Hematopoietic multipotent progenitor cell treated with erythropoietin and hydrocortisone succinate and interleukin-3 and kit ligand, for 6 days (in vitro differentiated cells): Measurements from ENCODE around the gene DBNDD1.
"Not testable (repeated sequence)": the region's sequence is repeated elsewhere in the genome, so short reads cannot be mapped to it uniquely, and the experiment has no call there.

Source experiments
- DNase-seq: peaks from one replicate; pipeline ENCODE4 v3.0.0-alpha.2; 2015

Gene DBNDD1

DNA sequence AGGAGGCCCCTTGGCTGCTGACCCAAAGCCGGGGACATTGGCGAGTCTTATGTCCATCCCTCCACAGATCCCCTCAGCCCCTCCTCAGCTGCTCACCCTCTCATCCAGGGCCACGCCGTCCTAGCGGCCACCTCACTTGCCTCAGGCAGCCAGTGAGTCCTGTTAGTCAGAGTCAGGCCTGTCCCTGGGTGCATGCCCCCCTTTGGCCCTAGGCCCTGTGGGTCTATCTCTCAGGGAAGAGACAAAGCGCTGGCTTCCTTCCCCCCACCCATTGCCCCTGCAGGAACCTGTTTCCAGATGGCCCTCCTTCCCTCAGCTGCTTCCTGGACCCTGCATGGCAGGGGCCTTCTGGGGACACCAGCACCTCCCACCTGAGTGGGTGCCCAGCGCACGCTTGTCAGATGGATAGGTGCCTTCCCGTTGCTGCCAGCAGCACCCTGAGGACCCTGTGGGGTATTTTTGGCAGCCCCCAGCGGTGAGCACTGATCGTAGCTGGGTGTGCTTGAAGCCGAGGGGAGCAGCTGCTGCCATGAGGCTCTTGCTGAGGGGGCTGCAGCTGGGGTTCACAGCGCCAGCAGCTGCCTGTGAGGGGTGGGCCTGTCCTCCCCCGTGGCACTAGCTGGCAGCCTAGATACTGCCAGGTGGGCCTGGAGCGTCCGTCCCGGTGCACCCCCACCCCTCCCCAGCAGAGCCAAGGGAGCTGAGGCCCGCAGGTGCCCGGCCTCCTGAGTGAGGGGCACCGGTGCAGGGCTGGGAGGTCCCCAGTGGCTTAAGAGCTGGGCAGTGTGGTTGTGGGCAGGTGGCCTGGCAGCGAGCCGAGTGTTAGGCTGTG is 8.4 kb downstream of the DBNDD1 start:
- DNase-seq: no peak

DNA sequence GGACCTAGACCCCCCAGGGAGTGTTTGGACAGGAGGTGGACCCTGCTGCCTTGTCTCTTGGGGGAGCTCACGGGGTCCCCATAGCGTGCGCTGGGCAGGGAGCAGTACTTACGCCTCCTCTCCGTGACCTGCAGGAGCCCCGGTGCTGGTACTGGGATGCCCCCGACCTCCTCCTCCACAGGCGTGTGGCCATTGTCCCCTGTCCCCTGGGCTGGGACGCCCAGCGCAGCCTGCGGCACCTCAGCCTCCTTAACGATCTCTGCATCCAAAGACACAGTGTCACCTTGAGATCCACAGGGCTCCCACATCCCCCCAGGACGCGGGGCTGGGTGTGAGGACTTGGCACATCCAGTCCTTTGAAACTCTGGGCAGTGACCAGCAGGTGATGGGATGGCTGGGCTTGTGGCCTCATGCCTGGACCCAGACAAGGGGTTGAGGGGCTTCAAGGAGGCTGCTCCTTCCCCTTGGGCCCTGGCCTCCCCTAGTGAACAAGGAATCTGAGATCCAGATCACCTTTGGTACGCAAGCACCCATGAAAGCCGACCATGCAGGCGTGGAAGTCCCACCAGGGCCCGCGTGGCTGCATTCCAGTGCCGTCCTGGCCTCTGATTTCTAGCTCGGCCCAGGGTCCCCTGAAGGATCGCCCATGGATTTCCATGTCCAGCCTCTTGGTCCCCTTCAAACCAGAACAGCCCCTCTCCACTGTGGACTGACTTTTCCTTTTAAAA is 9.9 kb downstream of the DBNDD1 start:
- no peak for DNase-seq

DNA sequence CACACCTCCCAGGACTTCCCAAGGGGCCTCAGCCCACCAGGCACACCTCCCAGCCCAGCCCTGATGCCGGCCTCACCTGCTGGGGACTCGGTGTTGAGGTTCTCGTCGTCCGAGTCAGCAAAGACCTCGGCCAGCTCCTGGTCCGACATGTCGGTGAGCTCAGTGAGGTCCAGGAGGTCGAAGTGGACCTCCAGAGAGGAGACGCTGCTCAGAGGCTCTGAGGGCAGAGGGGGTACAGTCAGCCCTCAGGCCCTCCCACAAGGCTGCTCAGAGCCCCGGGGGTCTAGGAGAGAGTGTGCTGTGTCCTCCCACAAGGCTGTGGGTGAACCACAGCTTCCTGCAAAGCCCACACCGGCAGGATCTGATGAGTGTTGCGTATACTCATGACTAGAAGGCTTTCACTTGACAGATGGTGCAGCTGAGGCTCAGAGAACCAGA is 10.5 kb downstream of the DBNDD1 start:
- DNase-seq: peak; percentile 80

DNA sequence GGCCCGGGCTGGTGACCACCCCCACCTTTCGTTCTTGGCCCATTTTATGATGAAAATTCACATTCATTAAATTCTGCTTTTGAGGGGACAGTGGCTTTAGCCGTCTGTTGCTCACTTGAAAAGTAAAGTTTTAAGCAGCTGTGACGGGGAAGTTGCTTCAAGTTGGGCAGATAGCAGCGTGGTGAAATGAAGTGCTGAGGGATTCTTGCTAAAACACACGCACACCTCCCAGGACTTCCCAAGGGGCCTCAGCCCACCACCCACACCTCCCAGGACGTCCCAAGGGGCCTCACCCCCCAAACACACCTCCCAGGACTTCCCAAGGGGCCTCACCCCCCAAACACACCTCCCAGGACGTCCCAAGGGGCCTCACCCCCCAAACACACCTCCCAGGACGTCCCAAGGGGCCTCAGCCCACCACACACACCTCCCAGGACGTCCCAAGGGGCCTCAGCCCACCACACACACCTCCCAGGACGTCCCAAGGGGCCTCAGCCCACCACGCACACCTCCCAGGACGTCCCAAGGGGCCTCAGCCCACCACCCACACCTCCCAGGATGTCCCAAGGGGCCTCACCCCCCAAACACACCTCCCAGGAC is 11.5 kb downstream of the DBNDD1 start:
- DNase-seq: not testable (repeated sequence)

DNA sequence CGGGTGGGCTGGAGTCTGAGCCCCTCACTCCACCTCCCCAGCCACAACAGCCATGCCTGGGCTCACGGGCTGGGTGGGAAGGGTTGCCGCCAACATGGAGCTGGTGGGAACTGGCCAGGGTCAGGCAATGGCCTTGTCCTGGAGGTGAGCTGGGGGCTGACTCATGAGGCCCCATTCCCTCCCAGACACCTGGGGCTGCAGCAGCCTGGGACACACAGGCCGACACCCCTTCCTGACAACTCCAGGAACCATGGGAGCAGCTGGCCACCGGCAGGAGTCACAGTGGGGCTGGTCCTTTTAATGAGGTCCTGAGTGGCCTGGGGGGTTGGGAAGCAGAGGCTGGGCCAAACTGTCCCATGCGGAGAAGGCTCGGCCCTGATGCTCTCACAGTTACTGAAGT is 12.2 kb downstream of the DBNDD1 start:
- DNase-seq: no peak

DNA sequence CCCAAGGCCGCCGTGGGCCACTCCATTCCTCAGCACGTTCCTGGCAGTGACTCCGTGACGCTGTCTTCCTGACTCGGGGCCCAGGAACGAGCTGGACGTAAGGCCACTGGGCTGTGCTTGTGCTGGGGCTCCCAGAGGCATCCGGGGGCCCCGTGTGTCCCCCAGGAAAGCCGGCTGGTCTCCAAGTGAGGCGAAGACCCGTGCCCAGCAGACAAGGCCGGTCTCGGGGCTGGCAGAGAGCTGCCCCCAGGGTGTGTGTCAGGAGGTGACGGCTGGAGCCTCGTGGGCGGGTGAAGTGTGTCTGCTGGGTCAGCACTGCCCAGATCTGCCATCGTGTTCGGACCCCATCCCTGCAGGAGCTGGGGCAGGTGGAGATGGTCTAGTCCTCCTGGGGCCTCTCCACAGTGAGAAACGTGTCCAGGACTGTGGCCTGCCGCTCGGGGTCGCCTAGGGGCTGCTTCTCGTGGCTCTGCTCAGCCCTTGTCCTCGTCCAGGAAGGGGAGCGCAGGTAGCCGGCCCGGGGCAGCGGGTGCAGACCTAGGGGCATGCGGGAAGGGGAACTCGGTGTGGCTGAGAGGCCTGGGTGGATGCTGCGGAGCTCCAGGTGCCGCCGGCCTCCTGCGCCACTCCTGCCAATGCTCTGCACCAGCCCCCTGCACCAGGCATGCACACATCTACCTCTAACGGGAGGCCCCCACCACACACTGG is 13.1 kb downstream of the DBNDD1 start:
- DNase-seq: no peak

DNA sequence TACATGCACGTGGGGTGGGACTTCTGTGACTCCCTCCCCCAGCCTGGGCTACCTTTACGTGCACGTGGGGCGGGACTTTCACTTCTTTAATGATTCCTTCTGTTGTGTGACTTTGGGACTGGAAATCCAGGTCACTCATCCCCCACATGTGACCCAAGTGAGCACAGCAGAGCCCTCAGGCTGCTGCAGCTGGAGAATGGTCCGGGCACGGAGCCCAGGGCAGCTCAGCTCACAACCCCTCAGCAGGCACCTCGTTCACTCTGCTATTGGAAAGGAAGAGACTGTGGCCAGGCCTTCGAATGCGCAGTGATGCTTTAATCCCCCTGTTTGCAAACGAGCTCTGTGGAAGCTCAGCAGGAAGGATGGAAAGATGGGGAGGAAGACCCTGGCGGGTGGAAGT is 14.7 kb downstream of the DBNDD1 start:
- no peak for DNase-seq

DNA sequence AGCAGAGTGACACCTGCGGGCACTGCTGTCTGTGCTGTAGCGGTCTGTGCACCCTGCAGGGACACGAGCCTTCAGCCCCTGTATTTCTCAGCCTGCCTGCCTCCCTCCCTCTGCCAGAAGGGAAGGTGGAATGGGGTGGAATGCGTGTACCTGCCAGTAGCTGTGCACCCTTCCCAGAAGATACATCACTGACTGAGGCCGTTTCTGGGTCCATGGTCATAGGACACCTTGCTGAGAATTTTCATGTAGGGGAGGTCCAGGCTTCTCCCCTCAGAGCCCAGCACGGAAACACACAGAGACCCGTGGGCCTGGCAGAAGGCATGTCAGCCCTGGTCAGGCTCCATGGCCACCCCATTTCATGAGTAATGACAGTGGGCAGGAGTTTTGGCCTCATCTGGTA is 16.5 kb downstream of the DBNDD1 start:
- DNase-seq: no peak

DNA sequence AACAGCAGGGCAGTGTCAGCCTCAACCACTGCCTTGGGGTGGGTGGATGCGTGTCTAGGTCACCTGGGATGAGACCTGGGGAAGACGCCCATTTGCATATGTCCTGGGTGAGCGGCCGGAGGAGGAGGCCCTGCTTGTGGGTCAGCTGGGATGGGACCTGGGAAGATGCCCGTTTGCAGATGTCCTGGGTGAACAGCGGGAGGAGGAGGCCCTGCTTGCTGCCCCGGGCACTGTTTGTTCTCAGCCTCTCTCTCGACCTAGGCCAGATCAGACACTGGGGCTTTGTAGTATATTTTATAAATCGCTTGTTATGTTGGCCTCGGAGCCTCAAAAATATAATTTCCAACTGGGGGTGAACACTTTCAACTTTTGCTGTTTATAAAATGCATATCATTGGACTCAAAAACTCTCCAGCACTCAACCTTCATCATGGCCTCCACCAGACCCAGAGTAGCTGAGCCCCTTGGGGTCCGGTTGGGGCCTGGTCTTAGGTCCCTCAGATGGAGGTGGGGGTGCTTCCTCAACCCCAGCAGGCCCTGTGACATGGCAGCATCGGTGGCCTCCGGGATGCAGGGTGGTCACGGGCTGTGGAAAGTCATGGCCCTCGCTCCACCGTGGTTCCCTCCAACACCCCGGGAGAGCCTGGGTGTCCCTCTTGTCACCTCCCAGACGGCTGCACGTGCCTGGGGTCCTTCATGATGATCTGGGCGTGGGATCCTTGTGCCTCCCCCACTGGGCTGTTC is 17.3 kb downstream of the DBNDD1 start:
- DNase-seq: no peak

DNA sequence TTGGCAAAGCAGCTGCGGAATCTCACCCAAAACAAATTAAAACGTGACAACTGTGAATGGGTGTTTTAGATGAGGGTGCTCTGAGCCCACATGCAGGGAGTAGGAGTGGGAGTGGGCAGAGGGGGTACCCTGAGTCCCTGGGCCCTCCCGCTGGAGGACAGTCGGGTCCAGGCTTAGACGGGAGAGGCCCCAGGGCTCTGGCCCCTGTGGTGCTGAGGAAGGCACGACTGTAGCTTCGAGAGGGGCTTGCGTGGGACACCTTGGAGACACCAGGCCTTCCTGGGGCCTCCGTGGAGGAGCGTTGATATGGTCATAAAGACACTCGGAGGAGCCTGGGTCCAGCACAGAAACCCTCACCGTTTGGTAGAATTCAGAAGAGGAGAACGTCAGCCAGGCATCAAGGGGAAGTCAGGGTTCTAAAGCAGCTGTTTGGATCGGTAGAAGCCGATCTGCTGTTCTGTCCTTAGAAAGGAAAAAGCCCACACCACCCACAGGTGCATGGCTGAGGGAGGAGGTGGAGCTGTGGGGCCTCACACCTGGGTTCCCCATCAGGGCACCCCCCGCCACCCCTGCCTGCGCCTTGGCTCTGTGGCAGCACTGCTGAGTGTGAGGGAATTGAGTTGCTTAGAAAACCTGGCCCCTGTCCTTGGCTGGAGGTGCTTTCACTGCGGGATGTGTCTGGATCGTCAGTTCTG is 18.4 kb downstream of the DBNDD1 start:
- no peak for DNase-seq

DNA sequence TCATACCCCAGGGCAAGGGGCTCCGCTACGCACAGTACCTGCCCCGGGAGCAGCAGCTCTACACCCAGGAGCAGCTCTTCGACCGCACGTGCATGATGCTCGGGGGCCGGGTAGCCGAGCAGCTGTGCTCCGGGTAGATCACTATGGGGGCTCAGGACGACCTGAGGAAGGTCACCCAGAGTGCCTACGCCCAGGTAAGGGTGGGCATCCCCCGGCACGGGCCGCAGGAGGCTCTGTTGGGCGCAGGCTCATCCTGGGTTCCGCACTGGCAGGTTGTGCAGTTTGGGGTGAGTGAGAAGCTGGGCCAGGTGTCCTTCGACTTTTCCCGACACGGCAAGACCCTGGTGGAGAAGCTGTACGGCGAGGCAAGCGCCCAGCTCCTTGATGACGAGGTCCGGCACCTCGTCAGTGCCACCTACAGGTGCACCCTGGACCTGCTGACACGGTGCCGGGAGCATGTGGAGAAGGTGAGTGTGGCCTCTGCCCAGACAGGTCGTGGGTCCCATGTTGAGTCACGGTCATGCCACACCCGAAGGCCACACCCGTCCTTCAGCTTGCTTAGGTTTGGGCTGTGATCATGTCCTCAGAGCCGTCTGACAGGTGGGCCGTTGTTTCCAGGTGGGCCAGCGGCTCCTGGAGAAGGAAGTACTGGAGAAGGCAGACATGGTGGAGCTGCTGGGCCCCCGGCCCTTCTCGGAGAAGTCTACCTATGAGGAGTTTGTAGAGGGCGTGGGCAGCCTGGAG is 19.3 kb downstream of the DBNDD1 start:
- DNase-seq: no peak

DNA sequence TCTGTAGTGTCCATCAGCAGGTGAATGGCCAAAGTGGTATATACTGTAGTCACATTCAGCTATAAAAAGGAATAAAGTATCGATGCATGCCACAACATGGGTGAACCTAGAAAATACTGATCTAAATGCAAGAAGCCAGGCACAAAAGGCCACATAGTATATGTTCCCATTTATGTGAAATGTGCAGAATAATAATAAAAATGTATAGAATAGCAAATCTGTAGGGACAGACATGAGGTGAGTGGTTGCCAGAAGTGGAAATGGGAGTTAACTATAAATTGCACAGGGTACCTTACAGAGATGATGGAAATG is 23.1 kb downstream of the DBNDD1 start:
- DNase-seq: no peak

DNA sequence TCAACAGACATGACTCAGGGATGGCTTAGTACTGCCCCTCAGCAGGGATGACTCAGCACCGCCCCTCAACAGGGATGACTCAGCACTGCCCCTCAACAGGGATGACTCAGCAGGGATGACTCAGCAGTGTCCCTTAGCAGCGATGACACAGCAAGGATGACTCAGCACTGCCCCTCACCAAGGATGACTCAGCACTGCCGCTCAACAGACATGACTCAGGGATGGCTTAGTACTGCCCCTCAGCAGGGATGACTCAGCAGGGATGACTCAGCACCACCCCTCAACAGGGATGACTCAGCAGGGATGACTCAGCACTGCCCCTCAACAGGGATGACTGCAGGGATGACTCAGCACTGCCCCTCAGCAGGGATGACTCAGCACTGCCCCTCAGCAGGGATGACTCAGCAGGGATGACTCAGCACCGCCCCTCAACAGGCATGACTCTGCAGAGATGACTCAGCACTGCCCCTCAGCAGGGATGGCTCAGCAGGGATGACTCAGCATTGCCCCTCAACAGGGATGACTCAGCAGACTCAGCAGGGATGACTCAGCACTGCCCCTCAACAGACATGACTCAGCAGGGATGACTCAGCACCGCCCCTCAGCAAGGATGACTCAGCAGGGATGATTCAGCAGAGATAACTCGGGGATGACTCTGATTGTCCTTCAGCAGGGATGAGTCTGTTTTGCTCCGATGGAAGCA is 23.6 kb downstream of the DBNDD1 start:
- DNase-seq: peak; percentile 68

DNA sequence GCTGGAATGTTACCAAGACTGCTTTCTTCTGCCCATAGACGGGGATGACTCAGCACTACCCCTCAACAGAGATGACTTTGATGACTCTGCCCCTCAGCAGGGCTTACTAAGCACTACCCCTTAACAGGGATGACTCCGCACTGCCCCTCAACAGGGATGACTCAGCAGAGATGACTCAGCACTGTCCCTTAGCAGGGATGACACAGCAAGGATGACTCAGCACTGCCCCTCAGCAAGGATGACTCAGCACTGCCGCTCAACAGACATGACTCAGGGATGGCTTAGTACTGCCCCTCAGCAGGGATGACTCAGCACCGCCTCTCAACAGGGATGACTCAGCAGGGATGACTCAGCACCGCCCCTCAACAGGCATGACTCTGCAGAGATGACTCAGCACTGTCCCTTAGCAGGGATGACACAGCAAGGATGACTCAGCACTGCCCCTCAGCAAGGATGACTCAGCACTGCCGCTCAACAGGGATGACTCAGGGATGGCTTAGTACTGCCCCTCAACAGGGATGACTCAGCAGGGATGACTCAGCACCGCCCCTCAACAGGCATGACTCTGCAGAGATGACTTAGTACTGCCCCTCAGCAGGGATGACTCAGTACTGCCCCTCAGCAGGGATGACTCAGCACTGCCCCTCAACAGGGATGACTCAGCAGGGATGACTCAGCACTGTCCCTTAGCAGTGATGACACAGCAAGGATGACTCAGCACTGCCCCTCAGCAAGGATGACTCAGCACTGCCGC is 24.4 kb downstream of the DBNDD1 start:
- DNase-seq: peak; percentile 60

DNA sequence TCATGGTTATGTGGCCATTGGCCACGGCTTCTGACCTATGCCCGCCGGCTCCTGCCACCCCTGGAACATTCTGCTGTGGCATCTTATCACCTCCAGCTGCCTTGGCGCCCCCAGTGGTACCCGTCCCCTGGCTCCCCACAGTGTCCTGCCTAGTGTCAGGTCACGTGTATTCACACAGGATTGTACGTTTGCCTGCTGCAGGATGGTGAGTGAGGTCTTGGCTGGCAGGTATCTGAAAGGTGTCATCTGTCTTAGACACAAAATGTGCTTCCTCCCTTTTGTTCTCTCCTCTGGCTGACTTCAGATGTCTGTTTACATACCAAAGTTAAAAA is 24.9 kb downstream of the DBNDD1 start:
- DNase-seq: no peak

DNA sequence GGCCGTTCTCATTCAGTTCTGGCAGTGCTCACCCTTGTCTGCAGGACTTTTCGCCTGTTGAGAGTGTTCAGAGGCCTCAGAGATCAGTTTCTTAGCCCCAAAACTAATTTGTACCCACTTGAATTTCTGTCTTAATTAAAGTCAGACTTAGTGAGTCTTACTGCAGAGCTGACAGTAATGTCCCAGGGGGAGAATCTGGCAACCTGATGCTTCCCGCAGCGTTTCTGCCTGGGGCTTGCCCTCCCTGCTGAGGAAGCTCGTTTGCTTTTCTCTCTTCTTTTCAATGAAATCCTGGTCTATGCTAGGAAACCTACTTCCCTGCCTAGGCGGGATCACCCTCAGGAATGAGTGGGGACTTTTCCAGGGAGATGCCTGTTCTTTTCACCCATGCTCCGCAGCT is 25.3 kb downstream of the DBNDD1 start:
- DNase-seq: no peak

DNA sequence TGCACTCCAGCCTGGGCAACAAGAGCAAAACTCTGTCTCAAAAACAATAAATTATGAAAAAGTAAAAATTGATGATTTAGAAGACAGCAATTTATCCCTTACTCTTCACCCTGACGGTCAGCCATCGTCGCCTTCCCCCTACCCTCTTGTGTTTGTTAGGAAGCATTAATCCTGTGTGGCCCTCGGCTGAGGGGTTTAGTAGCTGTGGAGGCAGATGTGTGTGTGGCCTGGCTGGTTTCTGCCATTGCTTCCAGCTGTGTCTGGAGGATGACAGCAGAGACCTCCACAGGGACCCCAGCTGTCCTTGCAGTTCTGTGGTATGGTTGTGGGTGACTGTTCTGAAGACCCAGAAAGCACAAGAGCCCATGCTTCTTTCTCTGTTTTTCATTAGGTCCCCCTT is 25.9 kb downstream of the DBNDD1 start:
- DNase-seq: no peak

DNA sequence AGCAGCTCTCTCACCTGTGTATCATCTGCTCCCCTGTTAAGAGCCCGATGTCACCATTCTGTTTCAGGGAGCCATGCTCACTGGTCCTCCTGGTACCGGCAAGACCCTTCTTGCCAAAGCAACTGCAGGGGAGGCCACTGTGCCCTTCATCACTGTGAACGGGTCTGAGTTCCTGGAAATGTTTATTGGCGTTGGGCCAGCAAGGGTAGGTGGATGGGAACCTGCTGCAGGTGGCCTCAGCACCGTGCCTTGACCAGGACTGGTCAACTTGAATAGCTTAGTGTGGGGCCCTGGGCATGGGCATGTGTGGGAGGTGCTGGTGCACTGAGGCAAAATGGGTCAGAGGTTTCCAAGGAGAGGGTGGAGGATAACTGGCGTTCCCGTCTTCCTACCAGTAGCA is 28.5 kb downstream of the DBNDD1 start:
- DNase-seq: no peak

DNA sequence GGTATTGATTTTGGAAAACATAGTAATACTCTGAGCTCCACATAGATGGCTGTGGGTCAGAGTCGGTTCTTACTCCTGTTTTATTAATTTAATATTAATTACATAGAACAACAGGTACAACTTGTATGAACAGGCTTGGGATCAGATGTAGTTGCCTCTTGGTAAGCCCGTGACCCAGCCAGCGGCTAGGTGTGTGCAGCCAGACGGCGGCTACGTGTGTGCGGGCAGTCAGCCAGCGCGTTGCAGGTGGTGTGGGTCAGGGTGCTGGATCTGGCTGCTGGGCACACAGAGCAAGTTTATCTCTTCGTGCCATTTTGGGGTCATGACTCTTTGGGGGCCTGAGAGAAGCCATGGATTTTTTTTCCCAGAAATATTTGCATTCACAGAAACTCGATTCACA is 30.3 kb downstream of the DBNDD1 start:
- no peak for DNase-seq

DNA sequence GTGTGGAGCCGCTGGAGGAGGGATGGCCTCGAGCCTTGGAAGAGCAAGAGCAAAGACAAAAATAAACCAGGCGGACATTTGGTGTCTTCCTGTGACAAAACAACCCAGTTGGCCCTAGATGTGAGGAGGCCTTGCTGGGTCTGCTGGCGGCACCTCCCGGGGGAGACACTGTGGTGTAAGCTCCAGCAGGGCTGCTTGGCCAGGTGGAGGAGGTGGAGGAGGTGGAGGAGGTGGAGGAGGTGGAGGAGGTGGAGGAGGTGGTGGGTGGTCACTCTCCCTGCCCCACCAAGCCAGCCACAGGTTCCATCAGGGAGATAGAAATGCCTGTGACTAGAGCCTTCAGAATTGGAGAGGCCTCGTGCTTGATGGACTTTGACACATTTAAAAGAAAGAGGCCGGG is 32.1 kb downstream of the DBNDD1 start:
- DNase-seq: no peak
